ENCODE data around the gene ARFIP1. TPM values are rescaled to one million over a fixed set of nuclear protein-coding genes. Genes with fewer than 3 reads are reported as not detected.

ARFIP1 gene
- total and polyA plus RNA-seq, 9 of the 15 experiments (the other 6 are each of a cell fraction or from before 2014, with no cell fraction given): 14.1 to 25.1 (median 20.9) TPM

- no peak for TF ChIP-seq TRIM25 (IDR thresholded peaks at IDR 0.05; ENCODE audit: borderline replicate concordance)
- TF ChIP-seq ZNF408 (CRISPR knock-in tag; IDR thresholded peaks at IDR 0.05; ENCODE audit: low read depth): no peak
- TF ChIP-seq TEAD4 (IDR thresholded peaks at IDR 0.05; ENCODE audit: low read length): no peak
- no peak for TF ChIP-seq TEAD4 (CRISPR knock-in tag; IDR thresholded peaks at IDR 0.05; ENCODE audit: borderline replicate concordance)
- TF ChIP-seq SMARCA5 (IDR thresholded peaks at IDR 0.05): no peak
- TF ChIP-seq SMARCE1 (IDR thresholded peaks at IDR 0.05): no peak
- no peak for TF ChIP-seq POLR2G (IDR thresholded peaks at IDR 0.05; ENCODE audit: low read depth, low read length)
- no peak for TF ChIP-seq KAT2B (IDR thresholded peaks at IDR 0.05; ENCODE audit: low read depth, low read length)
- TF ChIP-seq CHD2 (IDR thresholded peaks at IDR 0.05; ENCODE audit: low read depth, low read length): no peak
- TF ChIP-seq TARDBP (IDR thresholded peaks at IDR 0.05): no peak
- no peak for TF ChIP-seq THRB (CRISPR knock-in tag; conservative IDR thresholded peaks at IDR 0.05)
- no peak for TF ChIP-seq LCOR (CRISPR knock-in tag; IDR thresholded peaks at IDR 0.05)
- TF ChIP-seq ZKSCAN8 (CRISPR knock-in tag; IDR thresholded peaks at IDR 0.05): no peak
- TF ChIP-seq ZKSCAN1 (IDR thresholded peaks at IDR 0.05; ENCODE audit: low read depth, low read length): no peak
- no peak for TF ChIP-seq NKRF (IDR thresholded peaks at IDR 0.05; ENCODE audit: borderline replicate concordance)
These were observed 146.1 kb downstream of the ARFIP1 start (continued) for GRCh38 chr4:152925851-152926250.
